ENCODE measurements around the gene STARD5.
"Not testable (repeated sequence)": the region's sequence is repeated elsewhere in the genome, so short reads cannot be mapped to it uniquely, and the experiment has no call there.

STARD5 gene

GRCh38 chr15:81333363-81333762, 9.4 kb upstream of the STARD5 start:
- no peak for TF ChIP-seq CTCF (IDR thresholded peaks at IDR 0.05; ENCODE audit: low read depth, low read length, missing control alignments)
- DNase-seq (ENCODE audit: low read depth): no peak
- in situ Hi-C loops (cut with HindIII; ENCODE audit: low sequenced_read_pairs): no loop called here
- no peak overlapping the region for H3K4me3 ChIP-seq (ENCODE audit: low read depth, low read length)

DNA sequence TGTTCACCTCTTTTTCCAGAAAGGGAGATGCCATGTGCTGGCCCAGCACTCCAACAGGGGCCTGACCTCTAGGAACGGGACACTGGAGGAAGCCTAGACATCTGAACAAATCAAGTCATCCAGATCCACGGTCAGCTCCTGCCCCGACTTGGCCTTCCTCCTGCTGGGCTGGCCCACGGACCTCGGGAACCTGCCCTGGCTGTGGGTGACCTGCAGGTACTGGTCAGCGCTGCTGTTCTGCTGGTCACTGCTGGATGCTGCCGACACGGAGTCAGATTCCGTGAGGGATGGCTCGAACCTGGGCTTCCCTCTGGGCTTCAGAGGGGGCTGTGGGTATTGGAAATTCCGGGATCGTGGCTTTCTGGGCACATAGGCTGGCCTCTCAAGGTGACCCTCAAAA, 8.4 kb upstream of the STARD5 start:
- in situ Hi-C loops (cut with HindIII; ENCODE audit: low sequenced_read_pairs): no loop called here
- no peak for DNase-seq (ENCODE audit: low read depth)
- TF ChIP-seq CTCF (IDR thresholded peaks at IDR 0.05; ENCODE audit: low read depth, low read length, missing control alignments): no peak
- H3K4me3 ChIP-seq (ENCODE audit: low read depth, low read length): no peak overlapping the region

- H3K4me3 ChIP-seq (ENCODE audit: low read depth, low read length): no peak overlapping the region
- in situ Hi-C loops (cut with HindIII; ENCODE audit: low sequenced_read_pairs): no loop called here
- TF ChIP-seq CTCF (IDR thresholded peaks at IDR 0.05; ENCODE audit: low read depth, low read length, missing control alignments): no peak
- no peak for DNase-seq (ENCODE audit: low read depth)
Observed at GRCh38 chr15:81331600-81331999, 7.7 kb upstream of the STARD5 start.

GRCh38 chr15:81331141-81331540, 7.2 kb upstream of the STARD5 start:
- in situ Hi-C loops (cut with HindIII; ENCODE audit: low sequenced_read_pairs); H3K4me3 ChIP-seq (ENCODE audit: low read depth, low read length): not testable (repeated sequence)

GRCh38 chr15:81330366-81331090, 6.6 kb upstream of the STARD5 start:
- H3K4me3 ChIP-seq (ENCODE audit: low read depth, low read length): no peak overlapping the region
- no peak for TF ChIP-seq CTCF (IDR thresholded peaks at IDR 0.05; ENCODE audit: low read depth, low read length, missing control alignments)
- in situ Hi-C loops (cut with HindIII; ENCODE audit: low sequenced_read_pairs): no loop called here
- DNase-seq (ENCODE audit: low read depth): no peak

More at GRCh38 chr15:81331141-81331540, 7.2 kb upstream of the STARD5 start:
- not testable (repeated sequence) for DNase-seq (ENCODE audit: low read depth)

- TF ChIP-seq CTCF (IDR thresholded peaks at IDR 0.05; ENCODE audit: low read depth, low read length, missing control alignments): no peak
- DNase-seq (ENCODE audit: low read depth): no peak
- no peak overlapping the region for H3K4me3 ChIP-seq (ENCODE audit: low read depth, low read length)
- in situ Hi-C loops (cut with HindIII; ENCODE audit: low sequenced_read_pairs): no loop called here
Observed at GRCh38 chr15:81329446-81329845, 5.5 kb upstream of the STARD5 start.

GRCh38 chr15:81327516-81327915, 3.6 kb upstream of the STARD5 start:
- DNase-seq (ENCODE audit: low read depth): peak; percentile 81
- TF ChIP-seq CTCF (IDR thresholded peaks at IDR 0.05; ENCODE audit: low read depth, low read length, missing control alignments): no peak
- H3K4me3 ChIP-seq (ENCODE audit: low read depth, low read length): no peak overlapping the region
- in situ Hi-C loops (cut with HindIII; ENCODE audit: low sequenced_read_pairs): no loop called here

All from astrocyte of the cerebellum (primary cell).